Natural killer cell (primary cell): Measurements from ENCODE around the gene MAPK8IP1. TPM values are rescaled to one million over a fixed set of nuclear protein-coding genes. Genes with fewer than 3 reads are reported as not detected.

Source experiments
- ATAC-seq, 3 donors: fragments of 150-1000 bp in 2 of 3; fragments of 200-7000 bp in 1 of 3; cut with Tn5 transposase; 1 replicate in 1 of 3; 2 replicates in 2 of 3; pipeline ENCODE4 v1.10.0; 2021; ENCODE audit warnings: mild to moderate bottlenecking in 2 of 3, moderate library complexity in 2 of 3
- DNase-seq, 2 donors: peaks; one replicate each; pipeline versions ENCODE4 v3.0.0 to v3.0.0-alpha.2; 2013 to 2021; ENCODE audit warnings: mixed read lengths in 1 of 2
- H3K27ac ChIP-seq: one replicate; pipeline ENCODE4 v1.5.1; 2013; ENCODE audit warnings: mild to moderate bottlenecking, low read length
- H3K27me3 ChIP-seq: one replicate; pipeline ENCODE4 v1.6.1; 2013; ENCODE audit warnings: low read length; ENCODE audit not compliant: control insufficient read depth, insufficient read depth
- H3K36me3 ChIP-seq: one replicate; pipeline ENCODE4 v1.6.1; 2013; ENCODE audit warnings: low read length; ENCODE audit not compliant: control insufficient read depth, insufficient read depth
- H3K4me1 ChIP-seq: one replicate; pipeline ENCODE4 v1.6.1; 2013; ENCODE audit warnings: low read length; ENCODE audit not compliant: control insufficient read depth, insufficient read depth
- H3K4me3 ChIP-seq: one replicate; pipeline ENCODE4 v1.5.1; 2013; ENCODE audit warnings: low read length
- H3K9me3 ChIP-seq: one replicate; pipeline ENCODE4 v1.6.1; 2013; ENCODE audit warnings: low read length; ENCODE audit not compliant: control insufficient read depth, insufficient read depth
- H3K27ac Mint-ChIP-seq, 2 donors: one replicate each; pipeline ENCODE4 v1.8.0; 2022; ENCODE audit warnings: mild to moderate bottlenecking in 2 of 2, mixed read lengths in 2 of 2, moderate library complexity in 1 of 2
- H3K27me3 Mint-ChIP-seq, 2 donors: one replicate each; pipeline ENCODE4 v1.8.0; 2022; ENCODE audit warnings: low read depth in 2 of 2, mixed read lengths in 2 of 2
- H3K36me3 Mint-ChIP-seq: one replicate; pipeline ENCODE4 v1.8.0; 2022; ENCODE audit warnings: mixed read lengths
- H3K4me1 Mint-ChIP-seq, 2 donors: one replicate each; pipeline ENCODE4 v1.8.0; 2022; ENCODE audit warnings: mixed read lengths in 2 of 2
- H3K4me3 Mint-ChIP-seq: one replicate; pipeline ENCODE4 v1.8.0; 2022; ENCODE audit warnings: mild to moderate bottlenecking, moderate library complexity, mixed read lengths
- H3K9me3 Mint-ChIP-seq, 2 donors: one replicate each; pipeline ENCODE4 v1.8.0; 2022; ENCODE audit warnings: mixed read lengths in 2 of 2
- WGBS: methylation state at CpG from one replicate; pipeline ENCODE4 v1.1.7; 2013; ENCODE audit warnings: missing lambda C conversion rate; ENCODE audit not compliant: insufficient coverage; 5-methylcytosine and 5-hydroxymethylcytosine counted together
- intact Hi-C: fragments of 100-400 bp; cut with micrococcal nuclease; formaldehyde crosslinking; loops from one replicate; pipeline ENCODE4 v1.14.2; 2022
- total RNA-seq, 4 donors: library from RNA; stranded (reverse); fragments of 120-200 nt in 1 of 4; gene quantifications; one replicate each; pipeline versions ENCODE4 v1.2.3 to v1.2.4, GENCODE V29; 2013 to 2022
- TF ChIP-seq, protein P1 (sequence below): fragments of 200-600 bp; IDR thresholded peaks from one replicate; pipeline ENCODE4 v1.8.0; 2022; ENCODE audit warnings: antibody characterized with exemption

The MAPK8IP1 gene
- total RNA-seq, 3 donors from 2014 or later (not counting 1 experiment from before 2014, with no cell fraction given) = 9.7 to 21.5 (median 13.9) TPM

DNA sequence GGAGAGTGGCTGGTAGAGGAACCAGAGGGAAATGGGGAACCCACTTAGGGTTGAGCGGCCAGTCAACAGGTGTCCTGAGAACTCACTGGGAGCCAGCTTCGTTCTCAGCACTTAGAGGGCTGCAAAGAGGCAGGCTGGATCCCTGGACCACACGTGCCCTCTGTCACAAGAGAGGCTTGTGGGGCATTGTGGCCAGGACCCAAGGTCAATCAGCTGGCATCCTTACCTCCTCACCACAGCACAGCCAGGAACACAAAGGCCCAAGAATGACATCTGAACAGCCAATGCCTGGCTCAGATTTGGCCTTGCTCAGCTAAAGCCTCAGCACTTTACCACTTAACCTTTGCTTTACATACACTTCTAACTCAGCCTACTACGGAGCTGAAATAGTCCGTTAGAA lies 7.4 kb downstream of the MAPK8IP1 start:
- no peaks in the 10 kb centered on the region for H3K36me3 ChIP-seq
- TF ChIP-seq, protein P1, sequence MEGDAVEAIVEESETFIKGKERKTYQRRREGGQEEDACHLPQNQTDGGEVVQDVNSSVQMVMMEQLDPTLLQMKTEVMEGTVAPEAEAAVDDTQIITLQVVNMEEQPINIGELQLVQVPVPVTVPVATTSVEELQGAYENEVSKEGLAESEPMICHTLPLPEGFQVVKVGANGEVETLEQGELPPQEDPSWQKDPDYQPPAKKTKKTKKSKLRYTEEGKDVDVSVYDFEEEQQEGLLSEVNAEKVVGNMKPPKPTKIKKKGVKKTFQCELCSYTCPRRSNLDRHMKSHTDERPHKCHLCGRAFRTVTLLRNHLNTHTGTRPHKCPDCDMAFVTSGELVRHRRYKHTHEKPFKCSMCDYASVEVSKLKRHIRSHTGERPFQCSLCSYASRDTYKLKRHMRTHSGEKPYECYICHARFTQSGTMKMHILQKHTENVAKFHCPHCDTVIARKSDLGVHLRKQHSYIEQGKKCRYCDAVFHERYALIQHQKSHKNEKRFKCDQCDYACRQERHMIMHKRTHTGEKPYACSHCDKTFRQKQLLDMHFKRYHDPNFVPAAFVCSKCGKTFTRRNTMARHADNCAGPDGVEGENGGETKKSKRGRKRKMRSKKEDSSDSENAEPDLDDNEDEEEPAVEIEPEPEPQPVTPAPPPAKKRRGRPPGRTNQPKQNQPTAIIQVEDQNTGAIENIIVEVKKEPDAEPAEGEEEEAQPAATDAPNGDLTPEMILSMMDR = no peak
- Mint-ChIP-seq H3K36me3 (no peaks in the 10 kb centered on the region), H3K9me3 (no peaks in the 10 kb centered on the region), H3K27ac (no peak overlapping the region), H3K4me1 (no peaks in the 10 kb centered on the region), H3K4me3 (no peak overlapping the region), H3K27me3 (peaks cover 0 to 29% of the 10 kb centered on the region in 2 donors)
- 84% methylated on average over 5 of the region's 5 CpGs for WGBS
- intact Hi-C loops = no loop called here
- no peak overlapping the region for H3K4me3 ChIP-seq
- ATAC-seq (no peak), DNase-seq (no peak)
- H3K9me3 ChIP-seq = no peaks in the 10 kb centered on the region
- H3K27ac ChIP-seq = no peak overlapping the region
- H3K27me3 ChIP-seq = peaks cover 9% of the 10 kb centered on the region
- no peaks in the 10 kb centered on the region for H3K4me1 ChIP-seq

DNA sequence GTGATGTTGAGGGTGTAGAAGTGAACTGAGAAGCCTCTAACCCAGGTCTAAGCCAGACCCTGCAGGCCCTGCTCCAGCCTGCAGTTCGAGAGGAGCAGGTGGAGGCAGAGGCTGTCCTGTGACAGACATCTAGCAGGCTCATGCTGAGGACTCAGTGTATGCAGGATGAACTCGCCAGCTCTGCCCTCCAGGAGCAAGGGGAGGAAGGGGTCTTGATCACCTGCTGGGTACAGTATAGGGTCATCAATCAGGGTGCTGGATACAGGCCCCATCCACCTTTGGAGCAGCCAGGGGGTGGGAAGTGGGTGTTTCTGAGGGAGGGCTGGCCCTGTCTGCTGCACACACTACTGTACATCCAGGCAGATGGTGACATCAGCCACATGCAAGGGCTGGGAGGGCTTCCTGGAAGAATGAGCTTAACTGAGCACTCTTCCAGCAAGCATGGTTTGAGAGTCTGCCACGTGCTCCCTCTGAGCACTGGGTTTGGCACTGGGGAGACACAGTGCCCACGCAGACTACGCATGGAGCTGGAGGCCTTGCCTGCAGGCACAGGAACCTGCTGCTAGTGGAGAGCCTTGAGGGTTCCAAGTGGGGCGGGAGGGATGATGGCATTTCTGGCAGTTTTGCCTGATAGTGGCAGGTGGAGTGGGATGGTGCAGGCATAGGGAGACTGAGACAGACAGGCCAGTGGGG lies 9.2 kb downstream of the MAPK8IP1 start:
- Histone ChIP-seq H3K9me3 (no peaks in the 10 kb centered on the region), H3K27ac (no peak overlapping the region), H3K4me1 (peaks cover 11% of the 10 kb centered on the region), H3K27me3 (peaks cover 21% of the 10 kb centered on the region), H3K4me3 (no peak overlapping the region), H3K36me3 (no peaks in the 10 kb centered on the region)
- TF ChIP-seq, protein P1 = no peak
- ATAC-seq (no peak), DNase-seq (no peak)
- intact Hi-C loops = no loop called here
- no peaks in the 10 kb centered on the region for H3K9me3 Mint-ChIP-seq
- H3K27ac Mint-ChIP-seq = no peak overlapping the region
- peaks cover 0 to 8% of the 10 kb centered on the region in 2 donors for H3K4me1 Mint-ChIP-seq
- peaks cover 0 to 34% of the 10 kb centered on the region in 2 donors for H3K27me3 Mint-ChIP-seq
- no peaks in the 10 kb centered on the region for H3K36me3 Mint-ChIP-seq
- H3K4me3 Mint-ChIP-seq = no peak overlapping the region
- 84% methylated on average over 6 of the region's 6 CpGs for WGBS

DNA sequence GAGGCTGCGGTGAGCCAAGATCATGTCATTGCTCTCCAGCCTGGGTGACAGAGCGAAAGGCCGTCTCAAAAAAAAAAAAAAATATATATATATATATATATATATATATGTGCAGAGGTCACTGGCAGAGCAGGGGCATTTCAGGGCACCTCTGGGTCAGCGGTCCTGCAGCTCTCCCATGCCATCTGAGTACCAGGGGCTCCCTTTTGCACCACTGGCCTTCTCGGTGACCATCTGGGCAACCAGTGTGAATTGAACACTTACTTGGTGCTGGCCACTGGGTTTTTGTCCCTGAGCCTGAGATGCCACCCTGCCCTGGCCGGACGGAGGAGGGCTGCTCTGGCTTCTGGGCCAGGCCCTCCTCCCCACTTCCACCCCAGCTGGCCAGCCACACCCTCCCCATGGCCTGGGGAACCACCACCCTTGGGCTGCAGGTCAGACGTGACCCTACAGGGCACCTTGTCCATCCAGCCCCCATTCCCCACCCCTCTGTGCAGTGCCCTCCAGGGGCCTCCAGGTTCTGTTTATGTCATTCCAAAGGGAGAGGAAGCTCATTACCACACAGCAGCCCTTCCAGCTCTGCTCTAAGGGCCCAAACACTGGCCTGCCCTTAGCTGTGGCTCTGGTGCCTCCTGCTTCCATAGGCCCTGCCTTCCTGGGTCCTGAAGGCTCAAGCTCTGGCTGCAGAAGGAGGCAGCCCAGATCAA lies 10.3 kb downstream of the MAPK8IP1 start:
- peaks cover 25% of the 10 kb centered on the region for H3K27me3 ChIP-seq
- DNase-seq (no peak), ATAC-seq (no peak)
- intact Hi-C loops = no loop called here
- no peak overlapping the region for H3K27ac ChIP-seq
- WGBS = 88% methylated on average over 5 of the region's 8 CpGs
- Mint-ChIP-seq H3K9me3 (no peaks in the 10 kb centered on the region), H3K27ac (no peak overlapping the region), H3K4me1 (peaks cover 0 to 13% of the 10 kb centered on the region in 2 donors), H3K27me3 (peaks cover 0 to 33% of the 10 kb centered on the region in 2 donors), H3K4me3 (no peak overlapping the region), H3K36me3 (no peaks in the 10 kb centered on the region)
- no peaks in the 10 kb centered on the region for H3K9me3 ChIP-seq
- H3K36me3 ChIP-seq = no peaks in the 10 kb centered on the region
- H3K4me1 ChIP-seq = peaks cover 16% of the 10 kb centered on the region
- TF ChIP-seq, protein P1 = no peak
- no peak overlapping the region for H3K4me3 ChIP-seq
